Measurements from ENCODE around the gene NIM1K.
"Not testable (repeated sequence)": the region's sequence is repeated elsewhere in the genome, so short reads cannot be mapped to it uniquely, and the experiment has no call there.

The NIM1K gene

GRCh38 chr5:43273552-43273951 lies 81.5 kb downstream of the NIM1K start:
- intact Hi-C loops (cut with DNase I) = no loop called here
- DNase-seq = no peak

- DNase-seq = no peak
- intact Hi-C loops (cut with DNase I) = no loop called here
These were observed 82.5 kb downstream of the NIM1K start for GRCh38 chr5:43274435-43275114.

- no peak for DNase-seq
These were observed 83.4 kb downstream of the NIM1K start for GRCh38 chr5:43275391-43275790.

GRCh38 chr5:43279548-43280274 lies 87.7 kb downstream of the NIM1K start:
- intact Hi-C loops (cut with DNase I) = no loop called here
- DNase-seq = no peak

More at GRCh38 chr5:43275391-43275790, 83.4 kb downstream of the NIM1K start:
- intact Hi-C loops (cut with DNase I) = no loop called here

GRCh38 chr5:43281840-43282658 lies 90.0 kb downstream of the NIM1K start:
- intact Hi-C loops (cut with DNase I) = no loop called here
- no peak for DNase-seq

GRCh38 chr5:43286623-43287022 lies 94.6 kb downstream of the NIM1K start:
- DNase-seq = no peak
- intact Hi-C loops (cut with DNase I) = no loop called here

- DNase-seq = no peak
- intact Hi-C loops (cut with DNase I) = no loop called here
These were observed 95.5 kb downstream of the NIM1K start for GRCh38 chr5:43287493-43287892.

GRCh38 chr5:43288269-43288831 lies 96.3 kb downstream of the NIM1K start:
- no peak for DNase-seq
- intact Hi-C loops (cut with DNase I) = no loop called here

GRCh38 chr5:43290726-43291125 lies 98.7 kb downstream of the NIM1K start:
- DNase-seq = no peak
- intact Hi-C loops (cut with DNase I) = no loop called here

- intact Hi-C loops (cut with DNase I) = no loop called here
- DNase-seq = no peak
These were observed 102.2 kb downstream of the NIM1K start for GRCh38 chr5:43294226-43294625.

- intact Hi-C loops (cut with DNase I) = no loop called here
- no peak for DNase-seq
These were observed 103.2 kb downstream of the NIM1K start for GRCh38 chr5:43295202-43295601.

- no peak for DNase-seq
- intact Hi-C loops (cut with DNase I) = no loop called here
These were observed 104.8 kb downstream of the NIM1K start for GRCh38 chr5:43296835-43297234.

- intact Hi-C loops (cut with DNase I) = no loop called here
- DNase-seq = no peak
These were observed 106.4 kb downstream of the NIM1K start for GRCh38 chr5:43298443-43298842.

GRCh38 chr5:43300112-43300511 lies 108.1 kb downstream of the NIM1K start:
- no peak for DNase-seq
- intact Hi-C loops (cut with DNase I) = loop anchor here (10.0 kb wide), 1 partner anchor 235 kb away; no protein-coding TSS in a partner anchor

- intact Hi-C loops (cut with DNase I) = loop anchor here (10.0 kb wide), 1 partner anchor 237 kb away; no protein-coding TSS in a partner anchor
- DNase-seq = no peak
These were observed 109.6 kb downstream of the NIM1K start for GRCh38 chr5:43301653-43302091.

GRCh38 chr5:43302481-43302880 lies 110.5 kb downstream of the NIM1K start:
- intact Hi-C loops (cut with DNase I) = loop anchor here (10.0 kb wide), 1 partner anchor 238 kb away; no protein-coding TSS in a partner anchor
- no peak for DNase-seq

GRCh38 chr5:43303242-43303641 lies 111.2 kb downstream of the NIM1K start:
- intact Hi-C loops (cut with DNase I) = loop anchor here (10.0 kb wide), 1 partner anchor 238 kb away; no protein-coding TSS in a partner anchor

GRCh38 chr5:43304525-43304924 lies 112.5 kb downstream of the NIM1K start:
- DNase-seq = no peak
- intact Hi-C loops (cut with DNase I) = loop anchor here (10.0 kb wide), 1 partner anchor 240 kb away; no protein-coding TSS in a partner anchor

More at GRCh38 chr5:43303242-43303641, 111.2 kb downstream of the NIM1K start:
- peak in 1 of 10 donors; percentile 65 for DNase-seq

GRCh38 chr5:43305948-43306565 lies 114.0 kb downstream of the NIM1K start:
- intact Hi-C loops (cut with DNase I) = loop anchor here (10.0 kb wide), 1 partner anchor 241 kb away; no protein-coding TSS in a partner anchor
- no peak for DNase-seq

- DNase-seq = not testable (repeated sequence)
- intact Hi-C loops (cut with DNase I) = loop anchor here (10.0 kb wide), 1 partner anchor 242 kb away; no protein-coding TSS in a partner anchor
These were observed 114.9 kb downstream of the NIM1K start for GRCh38 chr5:43306954-43307353.
